ENCODE results near the gene MTG2. TPM values are rescaled to one million over a fixed set of nuclear protein-coding genes. Genes with fewer than 3 reads are reported as not detected.
"Not testable (repeated sequence)": the region's sequence is repeated elsewhere in the genome, so short reads cannot be mapped to it uniquely, and the experiment has no call there.

The MTG2 gene
- total RNA-seq, 1 donor from 2014 or later = 25.2 TPM

- no peak for DNase-seq (ENCODE audit: low read depth)
Measured at GRCh38 chr20:62146019-62146755, 36.6 kb upstream of the MTG2 start.

DNA sequence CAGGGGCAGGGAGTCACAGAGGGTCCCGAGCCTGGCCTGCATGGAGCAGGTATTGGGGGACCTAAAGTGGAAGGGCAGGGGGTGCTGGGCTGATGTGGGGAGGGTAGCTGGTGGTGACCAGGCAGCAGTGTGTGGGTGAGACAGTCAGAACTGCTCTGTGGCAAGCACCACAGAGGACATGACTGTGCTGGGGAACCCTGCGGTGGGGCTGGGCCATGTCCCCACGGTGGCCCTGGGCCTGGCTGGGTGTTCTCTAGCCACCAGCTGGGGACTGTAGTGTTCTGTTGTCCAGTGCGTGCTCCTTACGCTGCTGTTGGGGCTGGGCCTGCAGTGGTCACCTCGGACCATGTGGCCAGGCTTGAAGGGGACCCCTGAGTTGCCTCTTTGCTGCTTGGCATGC is 35.7 kb upstream of the MTG2 start:
- DNase-seq (ENCODE audit: low read depth) = no peak

GRCh38 chr20:62147528-62147927 is 35.3 kb upstream of the MTG2 start:
- no peak for DNase-seq (ENCODE audit: low read depth)

DNA sequence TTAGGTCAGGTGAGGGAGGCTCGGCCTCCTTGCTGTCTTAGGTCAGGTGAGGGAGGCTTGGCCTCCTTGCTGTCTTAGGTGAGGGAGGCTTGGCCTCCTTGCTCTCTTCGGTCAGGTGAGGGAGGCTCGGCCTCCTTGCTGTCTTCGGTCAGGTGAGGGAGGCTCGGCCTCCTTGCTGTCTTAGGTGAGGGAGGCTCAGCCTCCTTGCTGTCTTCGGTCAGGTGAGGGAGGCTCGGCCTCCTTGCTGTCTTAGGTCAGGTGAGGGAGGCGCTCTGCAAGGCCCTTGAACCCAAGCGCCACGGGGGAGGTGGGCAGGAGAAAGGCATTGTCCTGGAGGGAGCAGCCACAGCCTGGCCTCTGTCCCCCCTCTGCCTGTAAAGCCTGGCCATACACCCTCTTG is 34.4 kb upstream of the MTG2 start:
- DNase-seq (ENCODE audit: low read depth) = not testable (repeated sequence)

- no peak for DNase-seq (ENCODE audit: low read depth)
Measured at GRCh38 chr20:62148908-62149314, 33.9 kb upstream of the MTG2 start.

GRCh38 chr20:62149532-62150309 is 33.1 kb upstream of the MTG2 start:
- DNase-seq (ENCODE audit: low read depth) = no peak

DNA sequence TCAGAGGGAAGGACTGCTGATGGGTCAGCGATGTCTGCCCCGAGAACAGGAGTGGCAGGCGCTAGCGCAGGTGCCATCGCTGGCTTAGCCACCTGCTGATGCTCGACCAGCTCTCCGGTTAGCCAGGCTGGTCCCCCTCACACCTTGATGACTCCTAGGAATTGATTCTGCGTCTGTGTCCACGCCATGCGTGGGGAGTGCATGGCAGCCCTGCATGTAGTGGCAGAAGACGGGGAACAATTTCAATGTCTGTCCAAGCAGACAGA is 32.6 kb upstream of the MTG2 start:
- no peak for DNase-seq (ENCODE audit: low read depth)

DNA sequence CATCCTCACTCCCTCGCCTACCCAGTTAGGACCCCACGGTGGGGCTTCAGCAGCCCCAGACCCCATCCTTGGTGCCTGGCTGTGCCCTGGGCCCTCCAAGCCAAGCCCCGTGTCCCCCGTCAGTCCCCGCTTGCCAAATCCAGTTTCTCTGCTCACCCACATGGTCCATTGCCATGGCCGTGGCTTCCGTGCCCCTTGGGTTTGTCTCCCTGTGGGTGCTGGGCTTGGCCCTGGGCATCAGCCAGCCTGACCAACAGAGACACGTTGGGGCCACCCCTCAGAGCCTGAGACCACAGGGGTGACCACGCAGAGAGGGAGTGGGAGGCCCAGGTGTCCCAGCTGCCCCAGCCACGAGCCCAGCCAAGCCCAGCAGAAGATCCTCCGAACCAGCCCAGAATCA is 31.6 kb upstream of the MTG2 start:
- DNase-seq (ENCODE audit: low read depth) = no peak

GRCh38 chr20:62151835-62152364 is 30.9 kb upstream of the MTG2 start:
- no peak for DNase-seq (ENCODE audit: low read depth)

DNA sequence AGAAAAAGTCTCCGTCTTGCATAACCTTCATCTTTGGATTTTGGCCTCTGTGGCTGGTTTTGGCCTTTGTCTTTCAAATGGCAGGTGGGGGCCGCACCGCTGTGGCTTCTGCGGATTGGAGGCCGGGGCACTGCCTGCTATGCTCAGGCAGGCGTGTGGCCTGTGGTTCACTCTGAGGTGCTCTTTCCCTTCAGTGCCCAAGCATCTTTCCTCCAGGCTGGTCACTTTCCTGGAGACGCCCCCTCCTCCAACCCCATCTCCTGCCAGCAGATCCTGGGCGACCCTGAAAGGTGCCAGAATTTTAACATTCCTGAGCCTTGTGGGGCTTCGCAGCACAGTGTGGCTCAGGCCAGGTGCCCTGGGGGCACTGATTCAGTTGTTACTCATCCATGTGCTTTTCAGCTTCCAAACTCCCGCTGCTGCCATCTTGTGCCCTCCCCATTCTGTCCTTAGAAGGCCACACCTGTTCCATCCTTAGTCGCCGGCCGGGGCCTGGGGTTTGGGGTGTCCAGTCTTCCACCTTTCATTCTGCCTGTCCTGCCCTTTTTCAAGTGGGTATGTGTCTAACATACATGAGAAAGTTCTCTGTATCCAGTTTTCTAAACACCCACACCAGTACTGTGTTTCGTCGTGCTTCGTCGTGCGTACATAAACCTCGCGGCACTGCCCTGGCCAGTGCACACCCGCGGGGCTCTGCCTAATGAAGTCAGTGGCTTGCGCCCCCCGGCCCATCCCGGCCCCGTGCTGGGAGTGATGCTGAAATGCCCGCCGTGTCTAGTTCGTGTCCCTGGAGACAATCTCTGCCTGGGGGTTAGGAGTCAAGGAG is 27.2 kb upstream of the MTG2 start:
- peak; percentile 72 for DNase-seq (ENCODE audit: low read depth)

DNA sequence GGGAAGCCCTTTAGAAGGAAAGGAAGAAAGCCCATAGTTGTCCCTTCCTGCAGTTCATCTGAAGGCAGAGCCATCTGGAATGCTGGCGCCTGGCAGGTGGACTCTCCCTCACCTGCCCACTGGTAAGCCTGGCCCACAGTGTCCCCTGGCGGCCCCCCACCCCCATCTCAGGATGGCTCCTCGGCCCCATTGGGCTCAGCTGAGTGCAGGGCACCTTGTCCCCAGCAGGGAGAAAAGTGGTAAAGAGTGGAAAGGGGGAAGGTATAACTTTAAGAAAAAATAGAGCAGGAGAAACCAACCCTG is 26.6 kb upstream of the MTG2 start:
- no peak for DNase-seq (ENCODE audit: low read depth)

DNA sequence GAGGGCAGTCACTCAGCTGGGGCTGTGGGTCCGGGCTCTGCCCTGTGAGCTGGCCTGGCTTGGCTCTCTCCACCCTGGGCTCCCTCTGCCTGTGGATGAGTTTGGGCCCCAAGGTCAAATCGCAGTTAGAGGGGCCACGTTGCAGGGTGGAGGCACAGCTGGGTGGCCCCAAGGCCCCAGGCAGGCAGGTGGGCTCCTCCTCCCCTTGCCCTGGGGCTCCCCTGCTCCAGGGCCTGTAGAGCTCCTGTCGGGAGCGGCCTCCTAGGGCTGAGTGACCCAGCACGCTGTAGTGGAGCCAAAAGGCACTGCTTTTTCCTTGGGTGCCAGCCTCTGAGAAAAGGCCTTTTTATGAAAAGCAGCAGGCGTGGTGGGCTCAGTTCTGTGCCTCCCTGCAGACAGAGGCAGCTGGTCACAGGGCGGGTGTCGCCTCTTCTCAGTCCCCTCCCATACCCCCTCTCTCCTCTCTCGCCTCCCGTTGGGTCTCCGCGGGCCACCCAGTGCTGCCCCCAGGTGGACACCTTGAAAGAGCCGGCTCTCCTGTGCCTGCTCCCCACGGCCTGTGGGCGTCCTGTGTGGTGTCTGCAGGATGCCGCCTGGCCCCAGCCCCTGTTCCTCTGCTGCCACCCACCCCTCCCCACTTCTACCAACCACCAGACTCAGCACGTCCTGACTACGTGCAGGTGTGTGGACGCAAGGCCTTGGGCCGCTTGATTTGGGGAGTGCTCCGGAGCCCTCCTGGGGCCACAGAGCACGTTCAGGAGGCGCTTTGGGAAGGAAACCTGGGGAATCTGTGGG is 26.0 kb upstream of the MTG2 start:
- no peak for DNase-seq (ENCODE audit: low read depth)

DNA sequence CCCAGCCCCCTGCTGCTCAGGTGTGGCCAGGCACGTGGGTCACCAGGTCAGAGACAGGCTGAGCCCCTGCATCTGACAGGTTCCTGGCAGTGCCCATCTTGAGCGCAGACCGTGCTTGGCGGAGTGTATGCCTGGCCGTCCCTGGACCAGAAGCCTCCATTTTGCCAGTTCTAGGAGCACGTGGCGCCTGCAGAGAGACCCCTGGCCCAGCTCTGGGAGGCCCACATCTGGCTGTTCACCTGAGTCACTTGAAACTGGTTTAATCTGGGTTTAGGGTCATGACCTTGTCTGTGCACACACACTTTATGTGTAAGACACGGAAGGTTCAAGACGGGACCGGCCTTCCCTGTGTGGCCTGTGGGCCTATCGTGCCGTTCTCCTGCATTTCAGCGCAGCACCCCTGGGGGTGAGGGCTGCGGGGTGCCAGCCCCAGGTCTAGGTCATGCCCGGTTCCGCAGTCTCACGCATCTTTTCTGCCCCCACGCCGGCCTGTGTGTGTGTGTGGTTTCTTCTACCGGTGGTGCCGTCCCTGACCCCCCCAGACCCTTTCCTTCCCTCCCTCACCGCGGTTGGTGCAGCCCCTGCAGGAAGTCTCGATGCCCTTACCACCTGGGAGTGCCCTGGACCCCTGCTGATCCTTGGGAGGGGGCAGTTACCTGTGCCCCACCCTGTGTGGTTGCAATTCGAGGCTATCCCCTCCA is 25.3 kb upstream of the MTG2 start:
- DNase-seq (ENCODE audit: low read depth) = no peak

DNA sequence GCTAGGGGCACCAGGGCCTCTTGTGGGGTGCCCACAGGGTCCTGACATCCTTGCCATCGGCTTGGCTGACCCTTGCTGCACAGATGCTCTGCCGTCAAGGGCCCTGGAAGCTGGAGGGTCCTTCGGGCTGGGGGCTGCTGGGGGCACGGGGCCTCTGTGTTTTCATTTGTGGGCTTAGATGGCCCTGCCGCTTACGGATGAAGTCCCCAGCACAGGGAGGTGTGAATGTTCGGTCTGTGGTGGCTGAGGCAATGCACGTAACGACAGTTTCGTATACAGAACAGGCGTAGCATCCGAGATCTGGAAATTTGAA is 24.8 kb upstream of the MTG2 start:
- DNase-seq (ENCODE audit: low read depth) = no peak

DNA sequence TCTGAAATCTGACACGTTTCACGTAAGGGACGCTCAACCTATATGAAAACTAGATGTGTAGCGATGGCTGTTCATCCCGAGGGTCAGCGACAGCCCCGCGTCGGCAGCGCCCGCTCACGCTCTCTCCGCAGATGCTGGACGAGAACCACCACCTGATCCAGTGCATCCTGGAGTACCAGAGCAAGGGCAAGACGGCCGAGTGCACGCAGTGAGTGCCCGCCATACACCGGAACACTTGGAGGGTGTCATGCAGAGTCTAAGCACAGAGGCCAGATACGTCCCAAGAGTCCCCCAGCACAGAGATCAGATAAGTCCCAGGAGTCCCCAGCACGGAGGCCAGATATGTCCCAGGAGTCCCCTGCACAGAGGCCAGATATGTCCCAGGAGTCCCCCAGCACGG is 24.3 kb upstream of the MTG2 start:
- no peak for DNase-seq (ENCODE audit: low read depth)

DNA sequence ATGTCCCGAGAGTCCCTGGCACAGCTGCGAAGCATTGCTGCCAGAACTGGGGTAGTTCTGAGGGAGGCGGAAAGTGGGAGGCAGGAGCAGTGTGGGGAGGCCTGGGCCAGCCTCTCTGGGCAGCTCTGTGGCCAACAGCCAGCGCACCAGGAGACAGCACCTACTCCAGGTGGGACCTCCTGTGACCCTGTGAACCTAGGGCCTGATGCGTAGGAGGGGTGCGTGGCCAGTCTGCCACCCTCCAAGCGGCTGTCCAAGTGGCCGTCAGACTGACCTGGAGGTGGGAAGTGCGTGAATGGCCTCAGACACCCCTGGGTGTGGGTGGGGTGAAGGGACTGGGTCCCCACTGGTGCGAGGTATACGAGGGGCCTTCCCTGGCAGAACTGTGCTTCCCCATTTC is 23.8 kb upstream of the MTG2 start:
- DNase-seq (ENCODE audit: low read depth) = no peak

DNA sequence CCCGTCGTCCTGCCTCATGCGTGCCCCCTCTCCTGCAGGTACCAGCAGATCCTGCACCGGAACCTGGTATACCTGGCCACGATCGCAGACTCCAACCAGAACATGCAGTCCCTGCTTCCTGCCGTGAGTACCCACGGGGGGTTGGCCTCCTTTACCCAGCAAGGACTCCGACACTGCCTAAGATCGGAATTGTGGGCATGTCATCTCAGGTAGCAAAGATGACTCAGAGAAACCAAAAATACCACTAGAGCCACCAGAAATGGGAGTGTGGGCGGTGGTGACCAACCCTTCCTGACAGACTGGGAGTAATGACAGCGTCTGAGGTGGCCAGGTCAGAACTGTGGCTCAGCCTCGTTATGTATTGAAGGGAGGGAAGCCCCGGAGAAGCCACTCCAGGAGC is 23.0 kb upstream of the MTG2 start:
- peak; percentile 71 for DNase-seq (ENCODE audit: low read depth)

DNA sequence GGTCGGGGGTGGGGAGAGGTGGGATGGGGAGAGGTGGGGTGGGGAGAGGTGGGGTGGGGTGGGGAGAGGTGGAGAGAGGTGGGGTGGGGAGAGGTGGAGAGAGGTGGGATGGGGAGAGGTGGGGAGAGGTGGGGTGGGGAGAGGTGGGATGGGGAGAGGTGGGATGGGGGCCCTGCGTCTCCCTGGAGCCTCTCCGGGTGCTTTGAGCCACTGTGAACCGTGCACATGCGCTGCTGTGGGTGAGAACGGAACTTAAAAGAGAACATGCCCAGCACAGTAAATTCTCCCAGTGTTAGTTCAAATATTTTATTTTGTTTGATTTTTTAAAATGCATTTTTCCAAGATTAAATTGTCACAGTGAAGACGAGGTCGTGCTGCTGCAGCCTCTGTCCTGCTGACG is 22.6 kb upstream of the MTG2 start:
- no peak for DNase-seq (ENCODE audit: low read depth)

DNA sequence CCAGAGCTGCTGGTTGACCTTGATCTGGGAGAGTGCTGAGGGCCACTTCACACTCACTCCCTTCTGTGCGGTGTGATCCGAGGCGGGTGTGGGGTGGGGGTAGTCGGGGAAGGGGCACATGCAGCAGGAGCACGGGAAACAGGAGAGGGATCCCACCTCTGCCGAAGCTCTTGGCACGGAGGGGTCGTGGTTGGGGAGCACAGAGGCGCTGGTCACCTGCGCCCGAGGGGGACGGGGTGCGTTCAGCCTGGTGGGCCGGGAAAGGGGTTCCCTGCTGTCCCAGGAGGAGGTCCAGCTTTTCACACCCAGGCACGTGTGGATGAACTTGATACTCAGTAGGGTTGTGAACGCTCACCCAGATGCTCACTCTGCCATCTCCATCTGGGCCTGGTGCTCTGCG is 22.0 kb upstream of the MTG2 start:
- no peak for DNase-seq (ENCODE audit: low read depth)

DNA sequence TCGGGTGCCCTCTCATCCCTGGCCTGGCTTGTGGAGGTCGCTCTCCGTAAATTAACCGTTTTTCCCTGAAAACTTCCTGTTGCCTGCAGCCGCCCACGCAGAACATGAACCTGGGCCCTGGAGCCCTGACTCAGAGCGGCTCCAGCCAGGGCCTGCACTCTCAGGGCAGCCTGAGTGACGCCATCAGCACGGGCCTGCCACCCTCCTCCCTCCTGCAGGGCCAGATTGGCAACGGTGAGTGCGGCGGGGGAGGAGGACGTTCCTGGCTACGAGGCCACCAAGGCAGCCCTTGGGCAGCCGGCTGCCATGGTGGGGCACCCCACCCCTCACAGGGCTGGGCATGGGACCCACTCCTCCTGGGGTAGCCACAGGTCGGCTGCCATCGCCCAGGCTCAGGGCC is 21.5 kb upstream of the MTG2 start:
- DNase-seq (ENCODE audit: low read depth) = peak; percentile 62

DNA sequence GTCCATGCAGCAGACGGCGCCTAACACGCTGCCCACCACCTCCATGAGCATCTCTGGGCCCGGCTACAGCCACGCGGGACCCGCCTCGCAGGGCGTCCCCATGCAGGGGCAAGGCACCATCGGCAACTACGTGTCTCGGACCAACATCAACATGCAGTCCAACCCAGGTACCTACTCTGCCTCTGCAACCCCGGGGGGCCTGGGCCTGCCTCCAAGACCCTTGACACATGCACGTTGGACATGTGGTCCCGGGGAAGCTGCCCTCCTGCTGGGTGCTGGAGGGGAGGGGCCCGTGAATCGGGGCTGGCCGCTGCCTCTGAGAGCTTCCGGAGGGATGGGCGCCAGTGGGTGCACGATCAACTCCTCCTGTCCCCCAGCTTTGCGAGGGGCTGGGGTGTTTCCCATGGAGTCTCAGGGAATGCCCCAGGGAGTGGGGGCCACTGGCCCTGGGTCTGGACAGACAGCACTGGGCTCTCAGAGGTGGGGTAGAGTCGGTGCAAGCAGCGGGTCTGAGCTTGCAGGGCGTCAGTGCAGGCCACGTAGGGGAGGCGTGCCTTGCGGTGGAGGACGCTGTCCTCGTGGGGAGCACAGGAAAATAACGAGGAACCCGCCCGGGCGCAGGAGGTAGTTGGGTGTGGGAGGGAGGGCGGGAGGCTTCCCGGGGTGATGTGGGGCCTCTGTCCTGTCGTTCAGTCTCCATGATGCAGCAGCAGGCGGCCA is 19.9 kb upstream of the MTG2 start:
- no peak for DNase-seq (ENCODE audit: low read depth)
